ENCODE results near the gene TROAP.
"Not testable (repeated sequence)": the region's sequence is repeated elsewhere in the genome, so short reads cannot be mapped to it uniquely, and the experiment has no call there.

TROAP gene

GRCh38 chr12:49330631-49331379, 7.8 kb downstream of the TROAP start:
- no peak for DNase-seq

- DNase-seq = no peak
Measured at GRCh38 chr12:49331380-49332222, 8.5 kb downstream of the TROAP start.

GRCh38 chr12:49332441-49332861, 9.4 kb downstream of the TROAP start:
- no peak for DNase-seq

GRCh38 chr12:49332891-49333371, 9.9 kb downstream of the TROAP start:
- no peak for DNase-seq

- not testable (repeated sequence) for DNase-seq
Measured at GRCh38 chr12:49333778-49334177, 10.7 kb downstream of the TROAP start.

- DNase-seq = no peak
Measured at GRCh38 chr12:49334226-49334625, 11.2 kb downstream of the TROAP start.

GRCh38 chr12:49334681-49335080, 11.6 kb downstream of the TROAP start:
- DNase-seq = no peak

- DNase-seq = no peak
Measured at GRCh38 chr12:49335118-49335954, 12.3 kb downstream of the TROAP start.

- DNase-seq = no peak
Measured at GRCh38 chr12:49335955-49336644, 13.0 kb downstream of the TROAP start.

GRCh38 chr12:49336645-49337584, 13.9 kb downstream of the TROAP start, which contains the start of gene C1QL4:
Gene C1QL4 (minus strand): TSS chr12:49337188. CDS start chr12:49336477, 711 bp downstream.
- DNase-seq = peak; percentile 89

- no peak for DNase-seq
Measured at GRCh38 chr12:49338830-49339463, 15.9 kb downstream of the TROAP start.

- DNase-seq = no peak
Measured at GRCh38 chr12:49339464-49339861, 16.4 kb downstream of the TROAP start.

GRCh38 chr12:49340095-49340870, 17.2 kb downstream of the TROAP start:
- no peak for DNase-seq

GRCh38 chr12:49340971-49341776, 18.1 kb downstream of the TROAP start:
- no peak for DNase-seq

- no peak for DNase-seq
Measured at GRCh38 chr12:49341777-49342065, 18.7 kb downstream of the TROAP start.

- DNase-seq = peak; percentile 80
Measured at GRCh38 chr12:49342066-49342913, 19.2 kb downstream of the TROAP start.

GRCh38 chr12:49342914-49343731, 20.1 kb downstream of the TROAP start:
- no peak for DNase-seq
